ENCODE data around the gene FMOD.

FMOD gene

DNA sequence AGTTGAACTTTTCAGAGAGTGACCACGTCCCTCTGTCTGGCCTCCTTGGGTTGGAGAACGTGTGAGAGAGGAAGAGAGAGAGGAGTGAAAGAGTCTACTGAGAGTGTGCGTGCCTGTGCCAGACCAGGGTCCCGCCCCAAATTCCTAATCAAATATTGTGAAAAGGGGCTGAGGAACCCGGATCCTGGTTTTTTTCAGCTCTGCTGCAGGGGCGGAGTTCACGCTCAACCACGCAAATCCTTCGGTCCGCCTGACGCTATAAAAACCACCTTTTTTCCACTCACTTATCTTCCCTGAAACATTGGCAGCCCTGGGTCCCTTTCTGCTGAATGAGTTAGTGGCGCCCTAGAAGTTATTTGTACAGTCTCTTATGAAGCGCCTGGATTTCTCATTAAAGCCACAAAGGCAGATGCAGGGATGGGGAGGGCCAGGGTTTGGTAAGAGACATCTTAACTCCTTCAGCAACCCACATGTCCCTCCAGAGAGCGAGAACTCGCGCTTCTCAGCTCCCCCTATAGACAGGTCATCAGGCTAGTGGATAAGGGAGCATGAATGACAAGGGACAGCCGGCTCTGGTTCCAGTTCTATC lies at the start of gene FMOD:
FMOD (minus strand) TSS at position 86 of the 589 bp plus-strand sequence. CDS start 2,852 bp downstream, outside the sequence.
- DNase-seq: no peak

DNA sequence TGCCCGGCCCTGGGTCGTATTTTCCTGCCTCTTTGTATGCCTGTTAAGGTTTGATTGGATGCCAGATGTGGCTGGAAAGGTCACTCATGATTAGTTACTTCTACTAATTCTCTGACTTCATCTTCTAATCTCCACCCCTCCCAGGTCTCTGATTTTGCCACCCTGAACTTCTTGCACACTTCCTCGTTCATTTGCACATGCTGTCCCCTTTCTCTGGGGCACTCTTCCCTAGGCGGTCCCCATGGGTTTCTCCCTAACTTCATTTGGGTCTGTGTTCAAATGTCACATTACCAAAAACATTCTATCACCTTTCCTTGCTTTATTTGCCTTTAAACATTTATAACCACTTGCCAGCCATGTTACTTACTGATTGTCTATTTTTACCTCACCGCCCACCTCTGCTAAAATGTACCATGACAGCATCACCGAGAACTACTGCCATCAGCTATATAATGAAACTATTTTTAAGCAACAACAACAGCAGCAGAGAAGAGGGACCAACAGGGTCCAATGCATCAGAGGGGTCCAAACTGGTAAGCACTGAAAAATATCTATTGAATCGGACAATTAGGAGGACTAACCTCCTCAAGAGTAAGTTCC lies 45.8 kb upstream of the FMOD start:
- no peak for DNase-seq

DNA sequence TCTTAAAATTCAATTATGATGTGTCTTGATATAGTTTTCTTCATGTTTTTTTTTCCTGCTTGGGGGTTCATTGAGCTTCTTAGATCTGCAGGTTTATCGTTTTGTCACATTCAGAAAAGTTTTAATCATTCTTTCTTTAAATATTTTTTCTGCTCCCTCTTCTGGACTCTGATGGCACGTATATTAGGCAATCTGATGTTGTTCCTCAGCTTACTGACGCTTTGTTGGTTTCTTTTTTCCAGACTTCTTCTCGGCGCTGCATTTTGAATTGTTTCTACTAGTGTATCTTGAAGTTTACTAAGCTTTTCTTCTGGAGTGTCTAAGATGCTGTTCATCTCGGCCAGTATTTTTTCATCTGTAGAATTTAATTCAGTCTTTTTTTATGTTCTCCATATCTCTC lies 44.8 kb upstream of the FMOD start:
- DNase-seq: no peak

DNA sequence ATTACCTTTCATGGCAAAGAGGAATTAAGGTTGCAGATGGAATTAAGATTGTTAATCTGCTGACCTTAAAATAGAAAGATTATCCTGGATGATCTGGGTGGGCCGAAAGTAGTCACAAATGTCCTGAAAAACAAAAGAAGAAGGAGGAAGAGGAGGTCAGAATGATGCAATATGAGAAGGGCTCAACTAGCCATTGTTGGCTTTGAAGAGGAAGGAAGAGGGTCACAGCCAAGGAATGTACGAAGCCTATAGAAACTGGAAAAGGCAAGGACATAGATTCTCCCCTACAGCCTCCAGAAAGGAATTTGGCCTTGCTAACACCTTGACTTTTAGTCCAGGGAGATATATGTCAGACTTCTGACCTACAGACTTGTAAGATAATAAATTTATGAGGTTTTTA lies 39.4 kb upstream of the FMOD start:
- no peak for DNase-seq

DNA sequence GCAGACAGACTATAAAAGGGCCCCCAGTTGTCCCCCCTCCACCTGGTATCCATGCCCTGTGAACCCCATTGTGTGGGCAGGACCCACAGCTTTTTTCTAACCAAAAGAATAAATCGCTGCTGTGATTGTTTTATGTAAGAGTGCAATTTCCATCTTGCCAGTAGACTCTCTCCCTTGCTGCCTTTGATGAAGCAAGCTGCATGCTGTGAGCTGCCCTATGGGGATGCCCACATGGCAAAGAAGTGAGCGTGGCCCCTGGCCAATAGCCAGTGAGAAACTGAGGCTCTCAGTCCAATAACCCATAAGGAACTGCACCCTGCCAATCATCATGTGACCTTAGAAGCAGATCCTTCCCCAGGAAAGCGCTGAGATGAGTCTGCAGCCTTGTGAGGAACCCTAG lies 37.8 kb upstream of the FMOD start:
- no peak for DNase-seq

DNA sequence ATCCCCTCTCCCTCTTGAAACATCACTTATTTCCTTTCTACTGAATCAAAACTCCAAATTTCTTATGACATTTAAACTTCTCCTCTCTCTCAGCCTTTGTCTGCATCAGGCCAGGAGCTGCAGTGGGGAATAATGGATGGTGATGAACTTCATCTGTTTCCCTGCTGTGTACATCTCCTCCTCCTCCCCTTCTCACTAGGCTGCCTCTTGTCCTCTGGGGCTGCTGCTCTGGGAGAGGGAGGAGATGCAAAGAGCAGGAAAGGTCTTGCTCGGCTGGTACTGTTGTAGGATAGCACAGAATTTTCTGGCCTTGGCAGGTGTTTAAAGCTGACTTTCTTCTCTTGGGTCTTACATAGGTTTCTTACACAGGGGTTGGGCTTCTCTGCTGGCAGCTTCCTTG lies 31.1 kb upstream of the FMOD start:
- DNase-seq: no peak

- DNase-seq: no peak
Observed at GRCh38 chr1:203381151-203381751, 30.3 kb upstream of the FMOD start.

- no peak for DNase-seq
Observed at GRCh38 chr1:203380420-203381150, 29.7 kb upstream of the FMOD start.

DNA sequence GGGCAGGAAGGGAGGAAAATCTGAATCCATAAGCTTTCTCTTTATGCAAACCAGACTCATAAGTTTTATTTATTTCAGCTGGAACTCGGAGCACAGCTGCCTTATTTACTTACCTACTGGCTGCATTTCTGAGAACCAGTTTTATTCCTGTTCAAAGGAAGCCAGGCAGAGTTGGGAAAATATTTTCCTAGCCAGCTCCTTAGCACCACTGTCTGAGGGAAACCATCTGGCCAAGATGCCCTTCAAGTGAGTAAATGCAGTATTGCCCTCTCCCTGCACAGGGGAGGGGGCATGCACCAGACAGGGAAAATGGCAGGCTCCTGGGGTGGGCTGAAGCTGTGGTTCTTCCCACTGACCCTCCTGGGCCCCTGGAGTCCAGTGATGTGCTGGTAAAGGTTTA lies 28.9 kb upstream of the FMOD start:
- no peak for DNase-seq

DNA sequence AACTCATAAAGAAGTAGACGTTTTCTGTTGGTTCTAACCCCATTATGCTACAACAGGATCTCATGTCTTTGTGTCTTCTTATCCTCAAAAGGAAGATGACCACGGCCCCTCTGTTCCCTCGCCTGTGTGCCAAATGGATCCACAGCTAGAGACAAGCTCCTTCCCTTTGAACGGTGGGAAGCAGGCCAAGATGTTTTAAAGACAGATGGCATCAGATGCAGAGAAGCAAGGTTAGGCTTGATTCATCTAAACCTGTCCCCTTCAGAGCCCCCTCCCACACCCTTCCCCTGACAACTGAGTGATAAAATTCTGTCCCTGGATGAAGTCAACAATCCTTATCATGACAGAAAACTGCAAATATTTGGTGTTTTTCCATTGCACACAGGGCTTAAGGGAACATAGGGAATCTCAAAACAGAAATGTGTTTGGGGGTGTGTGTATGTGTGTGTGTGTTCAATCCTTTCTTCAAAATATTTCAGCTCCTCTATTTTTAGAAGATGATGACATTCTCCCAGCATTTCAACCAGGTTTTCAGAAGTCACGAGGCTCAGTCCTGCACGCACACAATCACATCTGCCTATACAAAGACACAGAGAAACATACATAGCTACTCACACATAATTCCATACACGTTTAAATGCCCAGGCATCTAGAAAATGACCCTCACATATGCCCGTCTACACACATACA lies 27.8 kb upstream of the FMOD start:
- no peak for DNase-seq

- DNase-seq: no peak
Observed at GRCh38 chr1:203373991-203374390, 23.1 kb upstream of the FMOD start.

GRCh38 chr1:203373002-203373401 lies 22.1 kb upstream of the FMOD start:
- no peak for DNase-seq

GRCh38 chr1:203371288-203371687 lies 20.4 kb upstream of the FMOD start:
- DNase-seq: no peak

DNA sequence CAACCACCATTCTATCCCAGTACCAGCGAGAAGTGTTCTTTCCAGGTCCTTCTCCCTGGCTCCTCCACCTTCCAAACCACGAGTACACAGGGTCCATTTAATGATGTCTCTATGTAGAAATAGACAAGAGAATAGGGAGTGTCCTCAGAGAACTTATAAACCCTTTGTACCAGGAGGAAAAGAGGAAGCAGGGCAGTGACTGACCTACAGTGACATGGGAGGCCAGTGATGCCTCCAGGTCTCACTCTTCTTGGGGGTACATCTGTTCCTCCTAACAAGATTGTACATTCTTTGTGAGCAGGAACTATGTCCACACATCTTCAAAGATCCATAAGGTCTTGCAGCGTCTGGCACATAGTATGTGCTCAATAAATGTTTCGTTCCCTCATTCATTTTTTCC lies 18.7 kb upstream of the FMOD start:
- no peak for DNase-seq

DNA sequence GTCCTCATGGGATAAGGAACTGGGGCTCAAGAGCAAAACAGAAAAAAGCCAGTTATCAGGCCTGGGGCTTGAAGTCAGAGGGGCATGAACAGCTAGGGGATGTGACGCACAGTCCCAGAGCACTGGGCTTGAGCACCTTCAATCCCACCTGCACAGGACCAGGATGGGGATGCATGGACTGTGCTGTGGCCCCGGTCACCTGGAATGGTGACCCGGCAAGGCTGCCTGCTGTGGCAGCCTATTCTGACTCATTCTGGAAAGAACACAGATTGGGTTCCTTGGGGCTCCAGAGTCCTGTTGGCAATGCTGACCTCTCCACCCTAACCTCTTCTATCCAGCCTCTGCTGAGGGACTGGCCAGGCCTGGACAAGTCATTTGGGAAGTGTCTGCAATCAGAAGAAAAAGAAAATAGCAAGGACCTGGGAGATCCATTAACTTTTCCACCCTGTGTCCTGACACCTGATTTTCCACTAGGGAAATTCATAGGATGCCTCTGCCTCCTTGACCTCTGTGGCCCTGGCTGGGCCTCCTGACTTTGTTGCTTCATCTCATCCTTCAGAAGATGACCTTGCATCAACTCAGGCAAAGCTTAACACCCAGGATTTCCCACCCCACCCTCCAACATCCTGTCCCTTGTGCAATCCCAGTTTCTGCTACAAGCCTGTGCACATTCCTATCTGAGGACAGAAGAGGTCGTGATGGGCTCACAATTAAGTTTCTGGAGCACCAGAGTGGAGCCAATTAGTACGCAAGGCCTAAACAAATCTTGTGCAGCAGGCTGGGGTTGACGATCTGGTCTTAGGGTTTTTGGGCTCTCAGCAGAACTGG lies 17.9 kb upstream of the FMOD start:
- DNase-seq: no peak

GRCh38 chr1:203367057-203367456 lies 16.1 kb upstream of the FMOD start:
- no peak for DNase-seq

- no peak for DNase-seq
Observed at GRCh38 chr1:203366476-203366875, 15.6 kb upstream of the FMOD start.

DNA sequence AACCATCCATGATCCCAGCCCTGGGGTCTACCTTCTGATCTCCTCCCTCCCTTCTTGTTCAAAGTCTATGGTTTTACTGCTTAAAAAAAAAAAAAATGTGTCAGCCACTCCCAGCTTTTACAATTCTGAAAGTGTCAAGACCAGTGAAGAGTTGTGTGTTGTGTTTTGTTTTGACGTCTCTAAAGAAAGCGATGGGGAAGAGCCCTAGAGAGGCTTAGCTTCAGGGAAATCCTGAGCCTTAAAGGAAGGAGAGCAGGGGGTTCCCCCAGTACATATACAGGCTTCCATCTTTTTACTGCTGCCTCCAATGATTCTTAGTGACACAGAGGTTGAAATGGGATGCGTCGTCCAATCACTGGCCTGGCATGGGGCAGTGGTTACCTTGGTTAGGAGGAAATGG lies 13.9 kb upstream of the FMOD start:
- no peak for DNase-seq

- no peak for DNase-seq
Observed at GRCh38 chr1:203364094-203364801, 13.3 kb upstream of the FMOD start.

- no peak for DNase-seq
Observed at GRCh38 chr1:203362720-203363025, 11.8 kb upstream of the FMOD start.

GRCh38 chr1:203361945-203362719 lies 11.2 kb upstream of the FMOD start:
- no peak for DNase-seq

Data from activated T-cell treated with anti-CD3 and anti-CD28 coated beads for 4 hours (primary cell).